ENCODE measurements around the gene CCDC174. TPM values are rescaled to one million over a fixed set of nuclear protein-coding genes. Genes with fewer than 3 reads are reported as not detected.

CCDC174 gene
- total RNA-seq, 1 experiment from 2014 or later: 16.0 TPM

GRCh38 chr3:14706096-14706495 is 54.5 kb downstream of the CCDC174 start (continued):
- TF ChIP-seq, protein P1, sequence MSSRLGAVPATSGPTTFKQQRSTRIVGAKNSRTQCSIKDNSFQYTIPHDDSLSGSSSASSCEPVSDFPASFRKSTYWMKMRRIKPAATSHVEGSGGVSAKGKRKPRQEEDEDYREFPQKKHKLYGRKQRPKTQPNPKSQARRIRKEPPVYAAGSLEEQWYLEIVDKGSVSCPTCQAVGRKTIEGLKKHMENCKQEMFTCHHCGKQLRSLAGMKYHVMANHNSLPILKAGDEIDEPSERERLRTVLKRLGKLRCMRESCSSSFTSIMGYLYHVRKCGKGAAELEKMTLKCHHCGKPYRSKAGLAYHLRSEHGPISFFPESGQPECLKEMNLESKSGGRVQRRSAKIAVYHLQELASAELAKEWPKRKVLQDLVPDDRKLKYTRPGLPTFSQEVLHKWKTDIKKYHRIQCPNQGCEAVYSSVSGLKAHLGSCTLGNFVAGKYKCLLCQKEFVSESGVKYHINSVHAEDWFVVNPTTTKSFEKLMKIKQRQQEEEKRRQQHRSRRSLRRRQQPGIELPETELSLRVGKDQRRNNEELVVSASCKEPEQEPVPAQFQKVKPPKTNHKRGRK (CRISPR knock-in tag; IDR thresholded peaks at IDR 0.05; ENCODE audit: borderline replicate concordance): no peak
- TF ChIP-seq, protein P2, sequence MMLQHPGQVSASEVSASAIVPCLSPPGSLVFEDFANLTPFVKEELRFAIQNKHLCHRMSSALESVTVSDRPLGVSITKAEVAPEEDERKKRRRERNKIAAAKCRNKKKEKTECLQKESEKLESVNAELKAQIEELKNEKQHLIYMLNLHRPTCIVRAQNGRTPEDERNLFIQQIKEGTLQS (CRISPR knock-in tag; conservative IDR thresholded peaks at IDR 0.05): no peak
- TF ChIP-seq E2F4 (CRISPR knock-in tag; IDR thresholded peaks at IDR 0.05; ENCODE audit: borderline replicate concordance, low read depth) (no peak), ZNF423 (CRISPR knock-in tag; IDR thresholded peaks at IDR 0.05) (no peak), CREB1 (CRISPR knock-in tag; IDR thresholded peaks at IDR 0.05) (no peak), NFATC4 (CRISPR knock-in tag; IDR thresholded peaks at IDR 0.05) (no peak), FOXK1 (CRISPR knock-in tag; IDR thresholded peaks at IDR 0.05) (no peak), SMAD3 (CRISPR knock-in tag; IDR thresholded peaks at IDR 0.05; ENCODE audit: borderline replicate concordance) (no peak)

DNA sequence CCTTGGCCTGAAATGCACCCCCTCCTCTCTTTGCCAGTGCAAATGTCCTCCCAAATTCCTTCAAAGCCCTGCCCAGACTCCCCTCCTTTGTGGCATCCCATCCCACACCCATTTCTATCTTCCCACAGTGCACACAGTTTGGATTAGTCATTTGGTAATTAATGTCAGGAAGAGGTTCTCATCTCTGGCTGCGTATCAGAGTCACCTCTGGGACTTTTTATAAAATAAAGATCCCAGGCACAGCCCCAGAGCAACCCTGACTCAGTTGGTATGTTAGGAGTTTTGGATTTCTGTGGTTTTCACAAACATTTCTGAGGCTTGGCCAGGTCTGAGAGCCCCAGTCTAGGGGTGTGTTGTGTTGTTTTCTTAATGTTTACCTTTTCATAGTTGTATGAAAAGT is 65.0 kb downstream of the CCDC174 start:
- ChIA-PET CTCF (interaction anchor here (0.8 to 1.4 kb wide), 3 partner anchors 44 to 205 kb away, joined by 3 to 8 read pairs (median 4); no protein-coding TSS in a partner anchor), POLR2A (no interaction called here)

More for the DNA sequence above, 65.0 kb downstream of the CCDC174 start:
- Mint-ChIP-seq H3K27ac (no peak overlapping the region), H3K4me3 (no peak overlapping the region), H3K36me3 (no peaks in the 10 kb centered on the region), H3K27me3 (ENCODE audit: low read depth) (peaks cover 6% of the 10 kb centered on the region), H3K4me1 (no peaks in the 10 kb centered on the region), H3K9me3 (peaks cover 8% of the 10 kb centered on the region)
- no peak for ATAC-seq
- no peak for TF ChIP-seq ZNF121 (CRISPR knock-in tag; IDR thresholded peaks at IDR 0.05)
- TF ChIP-seq, protein P3, sequence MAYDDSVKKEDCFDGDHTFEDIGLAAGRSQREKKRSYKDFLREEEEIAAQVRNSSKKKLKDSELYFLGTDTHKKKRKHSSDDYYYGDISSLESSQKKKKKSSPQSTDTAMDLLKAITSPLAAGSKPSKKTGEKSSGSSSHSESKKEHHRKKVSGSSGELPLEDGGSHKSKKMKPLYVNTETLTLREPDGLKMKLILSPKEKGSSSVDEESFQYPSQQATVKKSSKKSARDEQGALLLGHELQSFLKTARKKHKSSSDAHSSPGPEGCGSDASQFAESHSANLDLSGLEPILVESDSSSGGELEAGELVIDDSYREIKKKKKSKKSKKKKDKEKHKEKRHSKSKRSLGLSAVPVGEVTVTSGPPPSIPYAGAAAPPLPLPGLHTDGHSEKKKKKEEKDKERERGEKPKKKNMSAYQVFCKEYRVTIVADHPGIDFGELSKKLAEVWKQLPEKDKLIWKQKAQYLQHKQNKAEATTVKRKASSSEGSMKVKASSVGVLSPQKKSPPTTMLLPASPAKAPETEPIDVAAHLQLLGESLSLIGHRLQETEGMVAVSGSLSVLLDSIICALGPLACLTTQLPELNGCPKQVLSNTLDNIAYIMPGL (CRISPR knock-in tag; IDR thresholded peaks at IDR 0.05): no peak
- TF ChIP-seq ZNF671 (CRISPR knock-in tag; IDR thresholded peaks at IDR 0.05): no peak
- no peak for TF ChIP-seq TEAD1 (CRISPR knock-in tag; IDR thresholded peaks at IDR 0.05)
- no peak for TF ChIP-seq GTF2I (CRISPR knock-in tag; conservative IDR thresholded peaks at IDR 0.05)
- no peak for TF ChIP-seq ZNF138 (CRISPR knock-in tag; conservative IDR thresholded peaks at IDR 0.05)
- no peak for TF ChIP-seq GRHL2 (CRISPR knock-in tag; IDR thresholded peaks at IDR 0.05; ENCODE audit: insufficient replicate concordance, severe bottlenecking)
- no peak for TF ChIP-seq OVOL2 (CRISPR knock-in tag; IDR thresholded peaks at IDR 0.05; ENCODE audit: borderline replicate concordance)
- TF ChIP-seq ZNF425 (CRISPR knock-in tag; conservative IDR thresholded peaks at IDR 0.05): no peak
- no peak for TF ChIP-seq CDX4 (CRISPR knock-in tag; IDR thresholded peaks at IDR 0.05; ENCODE audit: borderline replicate concordance)
- TF ChIP-seq NFATC4 (CRISPR knock-in tag; IDR thresholded peaks at IDR 0.05): no peak
- DNase-seq (ENCODE audit: low spot score): no peak
